ENCODE data around the gene THSD7A.

- TF ChIP-seq, protein P1, sequence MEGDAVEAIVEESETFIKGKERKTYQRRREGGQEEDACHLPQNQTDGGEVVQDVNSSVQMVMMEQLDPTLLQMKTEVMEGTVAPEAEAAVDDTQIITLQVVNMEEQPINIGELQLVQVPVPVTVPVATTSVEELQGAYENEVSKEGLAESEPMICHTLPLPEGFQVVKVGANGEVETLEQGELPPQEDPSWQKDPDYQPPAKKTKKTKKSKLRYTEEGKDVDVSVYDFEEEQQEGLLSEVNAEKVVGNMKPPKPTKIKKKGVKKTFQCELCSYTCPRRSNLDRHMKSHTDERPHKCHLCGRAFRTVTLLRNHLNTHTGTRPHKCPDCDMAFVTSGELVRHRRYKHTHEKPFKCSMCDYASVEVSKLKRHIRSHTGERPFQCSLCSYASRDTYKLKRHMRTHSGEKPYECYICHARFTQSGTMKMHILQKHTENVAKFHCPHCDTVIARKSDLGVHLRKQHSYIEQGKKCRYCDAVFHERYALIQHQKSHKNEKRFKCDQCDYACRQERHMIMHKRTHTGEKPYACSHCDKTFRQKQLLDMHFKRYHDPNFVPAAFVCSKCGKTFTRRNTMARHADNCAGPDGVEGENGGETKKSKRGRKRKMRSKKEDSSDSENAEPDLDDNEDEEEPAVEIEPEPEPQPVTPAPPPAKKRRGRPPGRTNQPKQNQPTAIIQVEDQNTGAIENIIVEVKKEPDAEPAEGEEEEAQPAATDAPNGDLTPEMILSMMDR (CRISPR knock-in tag; IDR thresholded peaks at IDR 0.05) = no peak
- TF ChIP-seq ZNF3 (CRISPR knock-in tag; IDR thresholded peaks at IDR 0.05) (no peak), ZBTB1 (CRISPR knock-in tag; IDR thresholded peaks at IDR 0.05; ENCODE audit: borderline replicate concordance) (no peak), YY1 (IDR thresholded peaks at IDR 0.05; ENCODE audit: insufficient read depth, insufficient replicate concordance, low read depth, low read length) (no peak), FOXO4 (CRISPR knock-in tag; conservative IDR thresholded peaks at IDR 0.05) (no peak), TAF1 (CRISPR knock-in tag; IDR thresholded peaks at IDR 0.05) (no peak), HNRNPUL1 (IDR thresholded peaks at IDR 0.05; ENCODE audit: low read depth, low read length) (no peak), ZMYM4 (CRISPR knock-in tag; IDR thresholded peaks at IDR 0.05) (no peak), EP300 (IDR thresholded peaks at IDR 0.05; ENCODE audit: low read depth in 2 of 2, low read length in 2 of 2) (no peak), EP300 (CRISPR knock-in tag; IDR thresholded peaks at IDR 0.05; ENCODE audit: borderline replicate concordance) (no peak), RAD21 (CRISPR knock-in tag; IDR thresholded peaks at IDR 0.05) (no peak), CSRNP1 (CRISPR knock-in tag; IDR thresholded peaks at IDR 0.05) (no peak), ZNF263 (CRISPR knock-in tag; IDR thresholded peaks at IDR 0.05) (no peak)
Measured at GRCh38 chr7:11804621-11805020, 27.4 kb downstream of the THSD7A start.
